GM18909 (cell line): ENCODE results near the gene LIPN.

Source experiments
- ATAC-seq: cut with Tn5 transposase; IDR thresholded peaks from one replicate; pipeline ENCODE4 v1.9.1; 2021; ENCODE audit warnings: mild to moderate bottlenecking; ENCODE audit not compliant: unreplicated experiment, poor library complexity

LIPN gene

DNA sequence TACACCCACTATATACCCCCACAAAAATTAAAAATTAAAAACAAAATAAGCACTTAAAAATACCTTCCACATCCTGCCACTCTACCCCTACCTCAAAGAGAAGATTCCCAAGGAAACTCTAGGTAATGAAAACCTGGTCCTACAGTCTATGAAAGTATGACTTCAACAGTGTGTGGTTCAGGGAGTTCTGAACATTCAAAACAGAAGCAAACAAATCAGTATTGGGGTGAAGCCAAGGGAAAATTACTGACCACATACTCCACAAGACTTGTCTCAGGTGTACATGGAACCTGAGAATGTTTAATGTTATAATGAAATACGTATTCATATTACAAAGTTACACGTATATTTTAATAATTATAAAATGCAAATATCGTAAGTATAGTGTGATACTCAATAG, 22.4 kb downstream of the LIPN start:
- ATAC-seq, result no peak

DNA sequence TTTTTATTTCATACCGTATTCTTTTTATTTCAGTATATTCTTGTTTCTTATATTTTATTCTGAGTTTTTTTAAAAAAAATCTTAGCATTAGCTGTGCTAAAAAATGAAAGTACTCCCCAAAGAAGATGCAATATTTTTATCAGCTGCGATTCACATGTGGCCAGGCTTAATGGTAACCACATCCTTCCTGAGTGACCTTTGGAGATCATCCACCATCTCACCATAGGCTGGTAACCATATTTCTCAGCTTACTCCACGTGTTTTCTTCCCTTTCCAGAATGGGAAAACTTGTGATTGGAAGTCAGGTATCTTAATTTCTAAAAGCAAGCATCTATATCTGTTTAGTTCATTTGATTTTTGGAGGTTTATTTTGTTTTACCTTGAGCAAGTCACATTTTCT, 23.9 kb downstream of the LIPN start:
- no peak for ATAC-seq

DNA sequence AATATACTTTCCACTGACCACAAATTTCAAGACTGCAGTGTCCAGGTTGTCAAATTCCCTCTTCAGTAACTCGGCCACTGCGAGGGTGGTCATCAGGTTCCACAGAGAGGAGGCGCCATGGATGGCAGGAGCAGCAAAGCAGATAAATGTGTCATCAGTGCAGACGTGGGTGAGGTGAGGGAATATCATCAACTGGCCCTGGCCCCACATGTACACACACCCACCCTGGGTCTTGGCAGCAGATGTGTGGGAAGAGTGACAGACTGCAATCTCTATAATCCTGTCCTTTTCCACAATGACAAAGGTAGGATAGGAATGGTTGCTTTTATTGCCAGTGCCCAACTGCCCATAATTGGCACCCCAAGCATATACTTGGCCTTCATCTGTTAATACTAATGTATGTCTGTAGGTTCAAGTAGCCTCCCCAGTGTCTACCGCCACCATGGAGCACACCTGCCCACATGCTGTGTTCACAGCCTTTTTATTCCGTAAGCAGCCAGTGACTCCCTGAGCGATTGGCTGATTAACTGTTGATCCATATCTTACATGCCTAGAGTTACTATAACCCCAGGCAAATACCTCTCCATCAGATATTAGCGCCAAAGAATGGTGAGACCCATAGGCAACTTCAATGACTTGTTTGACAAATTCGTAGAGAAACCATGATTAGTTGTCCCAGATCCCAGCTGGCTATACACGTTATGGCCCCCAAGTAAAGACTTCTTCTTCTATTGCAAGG, 26.4 kb downstream of the LIPN start:
- ATAC-seq, result no peak

DNA sequence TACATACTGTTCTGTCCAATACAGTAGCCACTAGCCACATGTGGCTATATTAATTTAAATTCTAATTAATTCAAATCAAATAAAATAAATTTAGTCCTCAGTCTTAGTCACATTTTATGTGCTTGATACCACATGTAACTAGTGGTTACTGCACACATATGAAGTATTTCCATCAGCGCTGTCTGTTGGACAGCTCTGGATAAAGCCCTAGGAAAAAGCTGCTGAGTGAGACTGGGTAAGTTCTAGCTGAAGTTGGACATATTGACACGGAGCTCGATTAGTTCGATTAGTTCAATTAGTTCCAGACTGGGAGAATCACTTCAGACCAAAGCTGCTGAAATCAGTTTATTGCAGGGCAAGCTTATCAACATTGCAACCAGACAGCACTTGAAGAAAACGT, 27.6 kb downstream of the LIPN start:
- ATAC-seq, result no peak

DNA sequence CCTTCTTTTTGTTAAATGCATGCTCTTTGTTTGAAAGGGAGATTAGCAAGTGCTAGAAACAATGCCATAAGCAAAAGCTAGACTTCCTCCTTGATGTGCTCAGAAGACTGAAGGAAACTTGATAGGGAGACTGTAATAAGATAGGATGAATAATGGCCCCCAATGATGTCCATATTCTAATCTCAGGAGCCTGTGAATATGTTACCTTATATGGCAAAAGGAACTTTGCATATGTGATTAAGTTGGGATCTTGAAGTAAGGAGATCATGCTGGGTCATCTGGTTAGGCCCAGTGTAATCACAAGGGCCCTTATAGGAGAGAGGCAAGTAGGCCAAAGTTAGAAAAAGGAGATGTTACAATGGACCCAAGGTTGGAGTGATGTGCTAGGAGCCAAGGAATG, 29.1 kb downstream of the LIPN start:
- no peak for ATAC-seq

DNA sequence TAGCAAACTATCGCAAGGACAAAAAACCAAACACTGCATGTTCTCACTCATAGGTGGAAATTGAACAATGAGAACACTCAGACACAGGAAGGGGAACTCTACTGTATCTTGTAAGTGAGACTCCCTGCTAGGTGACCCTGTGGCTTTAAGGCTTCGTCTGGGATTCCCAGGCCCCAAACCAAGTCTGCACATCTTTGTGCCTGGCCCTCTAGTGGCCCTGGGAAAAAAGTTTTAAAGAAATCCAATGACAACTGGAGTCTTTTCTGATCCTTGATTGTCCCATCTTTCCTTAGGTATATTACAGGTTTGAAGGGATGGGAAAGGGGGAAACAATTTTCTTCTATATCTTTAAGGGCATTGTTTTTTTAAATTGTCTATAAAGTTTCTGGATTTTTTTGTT, 32.1 kb downstream of the LIPN start:
- no peak for ATAC-seq

DNA sequence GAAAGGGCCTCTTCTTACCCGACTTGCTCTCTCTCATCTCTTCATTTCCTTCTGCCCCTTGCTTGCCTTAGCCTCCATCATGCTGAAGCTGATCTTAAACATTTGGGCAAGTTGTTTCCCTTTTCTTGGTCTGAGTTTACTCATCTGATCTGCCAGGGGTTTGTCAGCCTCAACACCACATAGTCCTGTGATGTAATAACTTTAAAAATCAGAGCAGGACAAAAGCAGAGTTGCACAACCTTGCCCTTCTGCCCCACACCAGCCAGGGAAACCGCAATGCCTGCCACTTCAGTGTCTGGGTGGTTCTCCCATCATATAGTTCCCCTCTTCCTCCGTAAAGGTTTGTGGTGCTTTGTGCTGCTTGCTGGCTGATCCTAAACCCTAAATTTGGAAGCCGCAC, 32.8 kb downstream of the LIPN start:
- ATAC-seq, result no peak

DNA sequence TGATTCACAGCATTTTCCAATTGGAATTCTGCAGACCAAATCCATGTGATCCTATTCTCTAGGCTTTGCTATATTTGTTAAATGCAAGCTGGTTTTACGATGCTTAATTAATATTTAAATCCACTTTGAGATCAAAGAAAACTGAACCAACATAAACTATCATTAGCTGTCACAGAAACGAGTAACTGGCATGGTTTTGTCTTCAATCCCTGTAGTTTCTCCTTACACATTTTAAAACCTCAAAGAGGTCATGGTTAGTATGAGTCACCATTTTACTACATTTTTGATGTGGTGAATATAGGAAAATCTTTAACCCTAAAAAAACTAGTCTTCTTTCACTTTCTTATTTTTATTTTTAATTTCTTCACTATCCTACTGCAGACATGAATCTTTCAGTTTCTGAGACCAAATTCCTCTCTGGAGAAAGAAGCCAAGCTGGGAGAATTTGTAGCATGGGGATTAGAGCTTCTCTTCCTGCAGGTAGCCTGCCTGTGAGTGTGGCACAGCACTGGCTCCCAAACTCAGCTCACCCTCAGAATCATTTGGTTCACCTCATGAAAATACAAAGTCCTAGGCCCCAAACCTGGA, 34.0 kb downstream of the LIPN start:
- ATAC-seq, result no peak

DNA sequence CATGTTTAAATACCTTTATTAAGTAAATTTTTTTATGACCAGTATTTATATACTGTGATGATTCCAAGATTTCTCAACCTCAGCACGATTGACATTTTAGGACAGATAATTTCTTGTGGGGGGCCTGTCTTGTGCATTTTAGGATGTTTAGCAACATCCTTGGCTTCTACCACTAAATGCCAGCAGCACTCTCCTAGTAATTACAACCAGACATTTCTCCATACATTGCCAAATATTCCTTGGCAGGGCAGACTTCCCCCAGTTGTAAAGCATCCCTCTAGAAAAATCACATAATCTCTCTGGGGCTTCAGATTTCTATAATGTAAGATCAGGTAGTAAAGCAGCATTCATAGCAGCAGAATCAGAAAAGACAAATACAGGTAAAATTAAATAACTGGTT, 34.9 kb downstream of the LIPN start:
- ATAC-seq, result no peak

DNA sequence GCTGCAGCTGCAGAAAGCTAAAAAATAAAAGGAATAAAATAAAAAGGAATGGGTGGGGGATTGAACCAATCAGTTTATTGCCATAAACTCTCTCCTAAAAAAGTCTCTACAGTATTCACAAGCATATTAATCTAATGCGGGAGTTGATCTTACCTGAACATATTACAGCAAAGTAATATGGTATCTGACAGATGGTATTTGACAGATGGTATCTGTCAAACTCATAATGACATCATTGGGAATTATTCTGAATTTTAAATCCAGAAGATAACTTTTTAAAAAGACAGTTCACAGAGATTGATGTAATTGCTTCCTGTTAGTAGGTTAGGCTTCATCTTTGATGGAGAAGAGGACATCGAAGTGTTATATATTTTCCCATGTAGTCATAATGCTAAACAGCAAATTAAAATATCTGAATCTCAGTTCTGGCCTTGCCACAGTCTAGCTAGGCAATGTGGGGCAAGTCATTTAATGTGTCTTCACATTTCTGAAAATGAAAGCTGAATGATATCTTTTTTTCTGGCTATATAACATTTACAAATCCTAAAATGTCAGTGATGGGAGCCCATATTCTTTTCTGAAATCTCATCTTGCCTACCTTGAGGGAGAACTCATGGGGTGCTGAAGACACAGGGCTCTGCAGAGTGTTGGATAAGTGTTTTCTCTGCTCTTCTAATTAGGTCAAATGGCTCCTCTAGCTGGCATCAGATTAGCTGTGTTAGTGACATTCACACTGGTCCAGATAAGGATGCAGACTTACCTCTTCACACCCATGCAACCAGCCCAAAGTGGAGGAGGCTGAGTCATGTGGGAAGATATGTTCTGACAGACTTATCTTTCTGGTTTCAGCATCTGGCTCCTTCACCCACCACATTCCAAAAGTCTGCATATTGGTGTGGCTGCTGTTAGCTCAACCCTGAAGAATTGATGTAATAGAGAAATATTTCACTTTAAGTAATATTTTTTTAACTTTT, 40.6 kb downstream of the LIPN start:
- ATAC-seq, result no peak

DNA sequence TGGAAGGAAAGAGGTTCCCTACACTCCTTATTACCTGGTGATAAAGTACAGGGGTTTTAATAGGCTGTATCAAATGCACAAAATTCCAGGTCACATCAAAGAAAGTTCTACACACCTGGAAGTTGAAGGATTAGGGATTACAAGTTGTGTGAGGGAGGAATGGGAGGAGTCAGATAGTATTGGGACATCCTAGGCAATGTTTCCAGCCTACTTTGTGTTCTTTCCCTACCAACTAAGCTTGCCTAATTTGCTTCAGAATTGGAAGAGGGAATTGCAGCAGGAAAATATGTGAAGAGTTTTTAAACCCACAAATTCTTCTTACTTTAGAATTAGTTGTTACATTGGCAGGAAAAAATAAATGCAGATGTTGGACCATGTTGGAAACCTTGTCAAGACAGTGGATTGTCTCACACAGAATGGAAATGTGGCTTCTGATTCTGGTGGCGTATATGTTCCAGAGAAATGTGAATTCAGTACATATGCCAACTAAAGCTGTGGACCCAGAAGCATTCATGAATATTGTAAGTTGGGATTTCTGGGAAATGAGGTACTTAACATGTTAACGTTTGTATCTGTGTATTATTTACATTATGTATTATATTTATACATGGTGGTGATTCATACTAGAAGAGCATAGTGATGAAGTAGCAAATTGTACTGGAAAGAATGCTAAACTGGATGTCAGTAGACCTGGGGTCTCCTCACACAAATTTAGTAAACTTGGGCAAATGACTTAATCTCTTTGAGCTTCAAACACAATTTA, 42.9 kb downstream of the LIPN start, which contains the start of gene LIPM:
Gene LIPM, plus strand, starts transcription at position 208 of the 763 bp plus-strand sequence. Its CDS starts 167 bp downstream, at position 375.
- ATAC-seq, result no peak

DNA sequence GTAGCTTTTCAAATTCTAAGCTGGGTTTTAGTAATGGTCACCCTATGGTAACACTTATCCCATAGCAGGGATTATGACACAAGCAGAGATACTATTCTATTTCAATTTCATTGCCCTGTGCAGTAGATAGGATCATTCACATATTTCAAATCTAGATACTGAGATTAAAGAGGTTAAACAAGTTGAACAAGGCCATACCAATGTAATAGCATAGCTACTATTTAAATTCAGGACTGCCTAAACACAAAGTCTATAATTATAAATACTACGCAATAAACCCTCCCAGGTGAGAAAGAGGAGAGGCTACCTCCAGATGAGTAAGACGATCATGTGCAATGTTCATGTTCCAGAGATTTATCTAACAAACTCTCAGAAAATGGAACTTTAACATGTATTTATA, 43.8 kb downstream of the LIPN start:
- no peak for ATAC-seq

DNA sequence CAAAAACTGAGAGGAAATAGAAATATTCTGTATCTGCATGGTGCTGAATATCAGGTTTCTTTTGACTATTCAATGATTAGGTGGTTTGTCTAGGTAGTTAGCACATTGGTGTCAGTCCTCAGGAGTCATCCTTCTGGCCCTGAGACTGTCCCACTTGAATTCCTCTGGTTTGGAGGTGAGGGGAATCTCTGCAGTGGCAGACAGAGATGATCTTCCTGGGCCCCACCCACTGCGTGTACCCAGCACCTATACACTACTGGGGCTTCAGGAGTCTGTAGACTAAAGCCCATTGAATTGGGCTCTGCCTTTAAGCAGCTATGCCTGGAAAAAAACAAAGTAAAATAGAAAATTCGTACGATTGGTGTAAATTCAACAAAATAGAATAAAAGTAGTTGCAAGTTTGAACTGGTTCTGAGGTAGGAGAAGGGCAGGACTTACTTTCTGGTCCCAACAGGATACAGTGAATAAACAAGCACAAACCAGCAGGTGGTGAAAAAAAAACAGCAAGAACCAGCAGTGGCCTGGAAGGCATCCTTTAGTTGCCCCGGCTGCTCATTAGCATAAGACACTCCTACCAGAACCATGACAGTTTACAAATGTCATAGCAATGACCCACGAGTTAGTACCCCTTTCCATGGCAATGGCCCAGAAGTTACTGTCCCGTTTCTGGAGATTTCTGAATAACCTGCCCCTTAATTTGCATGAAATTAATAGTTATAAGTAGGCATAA, 44.4 kb downstream of the LIPN start:
- no peak for ATAC-seq

DNA sequence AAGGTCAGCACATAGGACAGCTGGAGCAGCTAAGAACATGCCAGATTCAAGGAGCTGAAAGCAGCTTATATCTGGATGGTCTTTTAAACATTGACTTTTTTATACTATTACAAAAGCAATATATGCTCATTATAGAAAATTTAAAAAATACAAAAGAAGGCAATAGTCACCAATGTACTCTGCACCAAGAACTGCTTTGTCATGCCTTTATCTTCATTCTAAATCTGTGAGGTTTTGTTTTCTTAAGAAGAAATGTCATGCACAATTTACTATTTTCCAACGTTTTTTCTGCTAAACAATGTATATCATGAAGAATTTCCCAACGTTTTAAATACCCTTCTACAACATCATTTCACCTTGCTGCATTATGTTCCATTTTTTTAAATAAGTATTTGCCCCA, 45.5 kb downstream of the LIPN start:
- no peak for ATAC-seq

DNA sequence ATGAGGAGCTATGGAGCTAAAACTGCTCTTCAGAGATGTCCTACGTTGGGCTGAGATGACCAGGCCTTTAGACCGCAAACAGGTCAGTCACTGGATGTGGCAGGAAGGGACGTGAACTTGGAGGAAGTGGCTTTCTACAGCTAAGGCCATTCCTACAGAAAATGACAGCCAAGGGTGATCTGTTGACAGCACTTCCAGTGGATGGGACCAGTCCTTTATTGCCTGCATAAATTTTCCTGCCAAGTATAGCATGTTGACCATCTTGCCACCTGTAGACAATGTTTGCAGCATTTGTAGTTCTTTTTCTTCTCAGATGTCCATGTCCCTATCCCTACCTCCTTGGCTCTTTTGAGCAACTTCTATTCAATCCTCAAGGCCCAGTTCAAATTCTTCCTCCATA, 46.1 kb downstream of the LIPN start:
- no peak for ATAC-seq

DNA sequence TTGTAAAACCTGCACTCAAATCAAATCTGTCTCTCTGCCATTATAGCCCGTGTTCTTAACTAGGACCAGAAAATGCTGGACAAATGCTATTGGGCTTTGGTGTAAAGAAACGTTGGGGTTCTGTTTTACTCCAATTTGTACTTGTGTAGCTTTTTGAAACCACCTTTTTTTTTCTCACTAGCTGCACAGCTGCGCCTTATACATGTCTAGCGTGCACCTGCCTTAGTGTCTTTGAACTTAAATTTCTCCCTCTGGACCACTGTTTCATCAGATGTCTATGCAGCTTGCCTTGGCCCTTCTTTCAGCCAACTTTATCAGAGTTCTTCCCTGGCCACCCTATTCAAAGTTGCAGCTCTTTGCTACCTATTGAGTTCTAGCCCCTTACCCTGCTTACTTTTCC, 49.8 kb downstream of the LIPN start:
- no peak for ATAC-seq

DNA sequence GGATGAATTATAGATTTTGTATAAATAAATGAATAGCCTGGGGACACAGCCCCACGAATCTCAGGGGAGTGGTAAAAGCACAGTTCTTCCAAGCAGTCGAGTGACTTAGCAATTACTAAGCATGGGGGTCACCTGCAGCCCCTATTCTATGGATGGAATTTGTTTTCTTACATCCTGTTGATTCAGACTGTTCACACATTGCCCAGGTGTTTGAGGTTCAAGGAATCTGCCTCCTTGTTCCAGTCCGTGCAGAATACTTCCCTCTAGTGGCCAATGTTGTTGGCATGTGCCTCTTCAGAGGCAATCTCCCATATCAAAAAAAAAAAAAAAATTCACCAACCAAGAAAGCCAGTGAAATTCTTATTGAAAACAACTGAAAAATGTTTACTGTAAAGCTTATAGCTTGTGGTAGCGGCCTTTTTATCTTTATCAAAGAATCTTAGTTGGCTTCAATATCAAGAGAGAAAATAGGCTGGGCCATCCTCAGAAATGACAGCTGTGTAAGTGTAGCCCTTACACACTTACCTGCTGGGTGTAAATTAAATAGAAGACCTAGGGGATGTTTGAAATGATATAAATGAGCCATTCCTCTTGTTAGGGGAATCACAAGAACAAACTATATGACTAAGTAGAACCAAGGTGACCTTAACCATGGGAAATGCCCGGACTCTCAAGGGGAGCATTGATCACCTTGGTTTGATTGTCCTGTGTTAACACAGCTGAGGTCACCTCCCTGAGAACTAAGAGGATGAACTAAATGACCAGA, 50.6 kb downstream of the LIPN start:
- ATAC-seq, result no peak

DNA sequence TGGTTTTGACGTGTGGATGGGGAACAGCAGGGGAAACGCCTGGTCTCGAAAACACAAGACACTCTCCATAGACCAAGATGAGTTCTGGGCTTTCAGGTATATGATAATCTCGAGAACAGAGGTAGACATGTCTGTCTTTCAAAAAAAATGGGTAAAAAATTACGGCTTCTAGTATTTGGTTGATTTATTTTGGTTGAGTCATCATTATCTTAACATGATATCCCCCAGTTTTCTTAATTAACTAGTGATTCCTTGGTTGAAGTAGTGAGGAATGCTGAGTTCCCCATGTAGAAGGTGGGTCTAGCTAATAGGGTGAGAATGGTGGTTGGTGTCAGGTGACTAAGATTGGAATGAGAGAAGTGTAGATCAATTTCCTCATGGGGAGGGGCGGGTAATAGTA, 53.4 kb downstream of the LIPN start:
- ATAC-seq, result no peak

DNA sequence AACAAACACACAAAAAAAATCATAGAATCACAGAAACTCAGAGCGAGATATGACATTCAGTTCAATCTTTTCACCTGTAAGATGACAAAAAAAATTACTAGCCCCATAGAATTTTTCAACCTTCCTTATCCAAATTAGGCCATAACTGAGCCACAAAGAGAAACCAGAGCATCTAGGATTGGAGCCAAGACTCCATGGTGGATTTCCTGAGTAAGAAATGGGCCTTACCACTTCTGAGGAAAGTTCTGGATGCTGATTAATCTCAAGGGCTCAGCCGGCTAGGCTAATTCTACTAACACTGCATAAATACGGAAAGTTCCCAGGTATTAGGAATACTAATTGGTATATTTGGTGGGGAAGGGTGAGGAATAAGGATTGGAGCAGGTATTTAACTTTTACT, 59.5 kb downstream of the LIPN start:
- no peak for ATAC-seq
